Astrocyte (in vitro differentiated cells and primary cell): ENCODE measurements around the gene LEFTY1. TPM values are rescaled to one million over a fixed set of nuclear protein-coding genes. Genes with fewer than 3 reads are reported as not detected.

Experiments
- DNase-seq: peaks from one replicate; pipeline ENCODE4 v3.0.0-alpha.2; 2010; ENCODE audit warnings: low read depth
- FAIRE-seq: peaks from 2 replicates; lab custom pipeline; 2011; peaks lifted over from hg19 to GRCh38; lab: Jason Lieb, UNC
- H2AFZ ChIP-seq: 2 replicates; pipeline ENCODE4 v1.6.0; 2012; ENCODE audit warnings: low read depth, low read length, inconsistent platforms
- H3K27ac ChIP-seq: 2 replicates; pipeline ENCODE4 v1.5.1; 2011; ENCODE audit warnings: low read depth, low read length, inconsistent platforms
- H3K27me3 ChIP-seq: 2 replicates; pipeline ENCODE4 v1.6.0; 2011; ENCODE audit warnings: low read length, inconsistent platforms; ENCODE audit not compliant: insufficient read depth
- H3K36me3 ChIP-seq: 2 replicates; pipeline ENCODE4 v1.5.1; 2011; ENCODE audit warnings: low read length, inconsistent platforms; ENCODE audit not compliant: insufficient read depth
- H3K4me1 ChIP-seq: 2 replicates; pipeline ENCODE4 v1.5.1; 2011; ENCODE audit warnings: low read length, inconsistent platforms; ENCODE audit not compliant: insufficient read depth
- H3K4me2 ChIP-seq: 2 replicates; pipeline ENCODE4 v1.6.0; 2012; ENCODE audit warnings: low read length, inconsistent platforms
- H3K4me3 ChIP-seq: 2 replicates; pipeline ENCODE4 v1.5.1; 2011; ENCODE audit warnings: low read depth, mild to moderate bottlenecking, low read length, inconsistent platforms; ENCODE audit not compliant: insufficient read depth
- H3K79me2 ChIP-seq: 2 replicates; pipeline ENCODE4 v1.6.0; 2012; ENCODE audit warnings: mild to moderate bottlenecking, low read length, inconsistent platforms; ENCODE audit not compliant: insufficient read depth
- H3K9ac ChIP-seq: 2 replicates; pipeline ENCODE4 v1.6.0; 2012; ENCODE audit warnings: mild to moderate bottlenecking, low read length, inconsistent platforms
- H3K9me3 ChIP-seq: 2 replicates; pipeline ENCODE4 v1.5.1; 2012; ENCODE audit warnings: low read depth, mild to moderate bottlenecking, low read length, inconsistent platforms; ENCODE audit not compliant: insufficient read depth
- H4K20me1 ChIP-seq: 2 replicates; pipeline ENCODE4 v1.6.0; 2012; ENCODE audit warnings: low read length, inconsistent platforms; ENCODE audit not compliant: insufficient read depth
- H3K27ac Mint-ChIP-seq: one replicate; pipeline ENCODE4 v1.8.0; 2021; ENCODE audit warnings: mild to moderate bottlenecking, mixed read lengths; ENCODE audit not compliant: unreplicated experiment
- H3K27me3 Mint-ChIP-seq: one replicate; pipeline ENCODE4 v1.8.0; 2021; ENCODE audit warnings: low read depth, mixed read lengths; ENCODE audit not compliant: unreplicated experiment
- H3K36me3 Mint-ChIP-seq: one replicate; pipeline ENCODE4 v1.8.0; 2021; ENCODE audit warnings: low read depth, mixed read lengths; ENCODE audit not compliant: unreplicated experiment
- H3K4me1 Mint-ChIP-seq: one replicate; pipeline ENCODE4 v1.8.0; 2021; ENCODE audit warnings: low read depth, mixed read lengths; ENCODE audit not compliant: unreplicated experiment
- H3K4me3 Mint-ChIP-seq: one replicate; pipeline ENCODE4 v1.8.0; 2021; ENCODE audit warnings: mild to moderate bottlenecking, moderate library complexity, mixed read lengths; ENCODE audit not compliant: unreplicated experiment
- H3K9me3 Mint-ChIP-seq: one replicate; pipeline ENCODE4 v1.8.0; 2021; ENCODE audit warnings: mild to moderate bottlenecking, mixed read lengths; ENCODE audit not compliant: unreplicated experiment
- EZH2 ChIP-seq: IDR thresholded peaks from 2 replicates; pipeline ENCODE4 v1.6.1; 2012; ENCODE audit warnings: mild to moderate bottlenecking, low read length, inconsistent platforms; ENCODE audit not compliant: insufficient read depth
- total RNA-seq: library from RNA; stranded (reverse); gene quantifications from 2 replicates; pipeline ENCODE4 v1.2.1, GENCODE V29; 2021
- TF ChIP-seq, protein P1 (sequence below): IDR thresholded peaks from 2 replicates; pipeline ENCODE4 v1.5.1; 2011; ENCODE audit warnings: low read depth, mild to moderate bottlenecking, inconsistent platforms, low read length, moderate library complexity; ENCODE audit not compliant: insufficient read depth

LEFTY1 gene
- total RNA-seq, 1 donor from 2014 or later, result 4.2 TPM

GRCh38 chr1:225845097-225845496 lies 43.8 kb downstream of the LEFTY1 start:
- no peak overlapping the region for H3K27ac ChIP-seq
- DNase-seq (no peak), FAIRE-seq (no peak)
- H3K9ac ChIP-seq, result no peak overlapping the region
- no peaks in the 10 kb centered on the region for H3K79me2 ChIP-seq
- peaks cover 5% of the 10 kb centered on the region for H4K20me1 ChIP-seq
- Mint-ChIP-seq H3K27ac (no peak overlapping the region), H3K4me3 (no peak overlapping the region), H3K27me3 (no peaks in the 10 kb centered on the region), H3K4me1 (peaks cover 10% of the 10 kb centered on the region), H3K36me3 (peaks cover 21% of the 10 kb centered on the region), H3K9me3 (no peaks in the 10 kb centered on the region)
- no peak overlapping the region for H2AFZ ChIP-seq
- H3K4me2 ChIP-seq, result no peak overlapping the region
- no peaks in the 10 kb centered on the region for H3K4me1 ChIP-seq
- H3K36me3 ChIP-seq, result no peaks in the 10 kb centered on the region
- no peaks in the 10 kb centered on the region for H3K27me3 ChIP-seq
- TF ChIP-seq EZH2, result no peak
- TF ChIP-seq, protein P1, sequence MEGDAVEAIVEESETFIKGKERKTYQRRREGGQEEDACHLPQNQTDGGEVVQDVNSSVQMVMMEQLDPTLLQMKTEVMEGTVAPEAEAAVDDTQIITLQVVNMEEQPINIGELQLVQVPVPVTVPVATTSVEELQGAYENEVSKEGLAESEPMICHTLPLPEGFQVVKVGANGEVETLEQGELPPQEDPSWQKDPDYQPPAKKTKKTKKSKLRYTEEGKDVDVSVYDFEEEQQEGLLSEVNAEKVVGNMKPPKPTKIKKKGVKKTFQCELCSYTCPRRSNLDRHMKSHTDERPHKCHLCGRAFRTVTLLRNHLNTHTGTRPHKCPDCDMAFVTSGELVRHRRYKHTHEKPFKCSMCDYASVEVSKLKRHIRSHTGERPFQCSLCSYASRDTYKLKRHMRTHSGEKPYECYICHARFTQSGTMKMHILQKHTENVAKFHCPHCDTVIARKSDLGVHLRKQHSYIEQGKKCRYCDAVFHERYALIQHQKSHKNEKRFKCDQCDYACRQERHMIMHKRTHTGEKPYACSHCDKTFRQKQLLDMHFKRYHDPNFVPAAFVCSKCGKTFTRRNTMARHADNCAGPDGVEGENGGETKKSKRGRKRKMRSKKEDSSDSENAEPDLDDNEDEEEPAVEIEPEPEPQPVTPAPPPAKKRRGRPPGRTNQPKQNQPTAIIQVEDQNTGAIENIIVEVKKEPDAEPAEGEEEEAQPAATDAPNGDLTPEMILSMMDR, result no peak
- no peak overlapping the region for H3K4me3 ChIP-seq
- H3K9me3 ChIP-seq, result no peaks in the 10 kb centered on the region

- Histone ChIP-seq H3K36me3 (no peaks in the 10 kb centered on the region), H3K9ac (no peak overlapping the region), H2AFZ (no peak overlapping the region), H3K4me1 (no peaks in the 10 kb centered on the region), H3K79me2 (no peaks in the 10 kb centered on the region), H3K4me3 (no peak overlapping the region), H4K20me1 (peaks cover 5% of the 10 kb centered on the region), H3K27me3 (no peaks in the 10 kb centered on the region), H3K4me2 (no peak overlapping the region), H3K27ac (no peak overlapping the region), H3K9me3 (no peaks in the 10 kb centered on the region)
- H3K9me3 Mint-ChIP-seq, result no peaks in the 10 kb centered on the region
- peaks cover 8% of the 10 kb centered on the region for H3K4me1 Mint-ChIP-seq
- H3K27ac Mint-ChIP-seq, result no peak overlapping the region
- FAIRE-seq (no peak), DNase-seq (no peak)
- no peaks in the 10 kb centered on the region for H3K27me3 Mint-ChIP-seq
- TF ChIP-seq, protein P1, result no peak
- TF ChIP-seq EZH2, result no peak
- peaks cover 21% of the 10 kb centered on the region for H3K36me3 Mint-ChIP-seq
- no peak overlapping the region for H3K4me3 Mint-ChIP-seq
Observed at GRCh38 chr1:225844236-225845061, 44.5 kb downstream of the LEFTY1 start.

DNA sequence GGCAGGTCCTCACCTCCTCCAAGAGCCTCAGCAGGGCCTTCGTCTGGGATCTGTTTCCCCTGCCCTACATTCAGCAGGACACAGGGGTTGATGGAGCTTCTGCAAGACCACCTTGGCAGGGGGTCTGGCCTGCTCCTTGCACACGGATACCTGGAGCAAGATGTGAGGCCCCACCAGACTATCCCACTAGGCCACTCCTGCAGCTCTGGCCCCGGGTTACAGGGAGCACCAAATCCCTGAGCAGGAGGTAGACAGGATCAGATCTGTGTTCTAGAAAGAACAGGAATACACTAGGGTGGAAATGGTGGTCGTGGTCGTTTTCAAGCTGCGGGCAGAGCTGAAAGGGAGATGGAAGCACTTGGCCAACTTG lies 45.5 kb downstream of the LEFTY1 start:
- TF ChIP-seq EZH2, result no peak
- TF ChIP-seq, protein P1, result no peak
- no peaks in the 10 kb centered on the region for H3K4me1 ChIP-seq
- no peak overlapping the region for H3K4me2 ChIP-seq
- peaks cover 5% of the 10 kb centered on the region for H4K20me1 ChIP-seq
- H3K36me3 ChIP-seq, result no peaks in the 10 kb centered on the region
- FAIRE-seq, result no peak
- no peak overlapping the region for H3K4me3 ChIP-seq
- peaks cover 4% of the 10 kb centered on the region for H3K4me1 Mint-ChIP-seq
- H3K27me3 Mint-ChIP-seq, result no peaks in the 10 kb centered on the region
- no peak overlapping the region for H3K9ac ChIP-seq
- no peaks in the 10 kb centered on the region for H3K9me3 Mint-ChIP-seq
- H3K27ac Mint-ChIP-seq, result no peak overlapping the region
- H3K36me3 Mint-ChIP-seq, result peaks cover 17% of the 10 kb centered on the region
- H3K27ac ChIP-seq, result no peak overlapping the region
- H3K4me3 Mint-ChIP-seq, result no peak overlapping the region
- no peak for DNase-seq
- H3K79me2 ChIP-seq, result no peaks in the 10 kb centered on the region
- H3K9me3 ChIP-seq, result no peaks in the 10 kb centered on the region
- H2AFZ ChIP-seq, result no peak overlapping the region
- no peaks in the 10 kb centered on the region for H3K27me3 ChIP-seq
